Spinal cord (tissue), 10 donors: ENCODE measurements around the gene ANO1. TPM values are rescaled to one million over a fixed set of nuclear protein-coding genes. Genes with fewer than 3 reads are reported as not detected.

Source experiments
- DNase-seq, 6 donors: peaks; one replicate each; pipeline versions ENCODE4 v3.0.0 to v3.0.0-alpha.2; 2013 to 2015; ENCODE audit warnings: low spot score in 6 of 6, low read depth in 4 of 6
- H3K27ac ChIP-seq: one replicate; pipeline ENCODE4 v1.5.1; 2013; ENCODE audit warnings: low read depth, low read length, control low read depth
- H3K27me3 ChIP-seq: one replicate; pipeline ENCODE4 v1.6.1; 2013; ENCODE audit warnings: low read length; ENCODE audit not compliant: control insufficient read depth, insufficient read depth
- H3K36me3 ChIP-seq: one replicate; pipeline ENCODE4 v1.6.1; 2013; ENCODE audit warnings: low read length; ENCODE audit not compliant: control insufficient read depth, insufficient read depth
- H3K4me1 ChIP-seq: one replicate; pipeline ENCODE4 v1.6.1; 2013; ENCODE audit warnings: low read length; ENCODE audit not compliant: control insufficient read depth, insufficient read depth
- H3K4me3 ChIP-seq: one replicate; pipeline ENCODE4 v1.5.1; 2013; ENCODE audit warnings: low read depth, low read length, control low read depth
- H3K9me3 ChIP-seq: one replicate; pipeline ENCODE4 v1.6.1; 2013; ENCODE audit warnings: low read length; ENCODE audit not compliant: control insufficient read depth, insufficient read depth
- WGBS: methylation state at CpG from one replicate; pipeline ENCODE4 v1.1.5; 2013; ENCODE audit warnings: missing lambda C conversion rate; ENCODE audit not compliant: insufficient coverage; 5-methylcytosine and 5-hydroxymethylcytosine counted together
- polyA plus RNA-seq, 2 donors: library from polyadenylated mRNA; unstranded; fragments of 120-200 nt; gene quantifications; one replicate each; pipeline ENCODE4 v1.2.1, GENCODE V29; 2013; ENCODE audit not compliant: insufficient read length in 2 of 2
- total RNA-seq, 2 donors: library from RNA; depleted of rRNA in 1 of 2; stranded (reverse); fragments of 120-200 nt in 1 of 2; fragments of >200 nt in 1 of 2; gene quantifications; one replicate each; pipeline versions ENCODE4 v1.2.3 to v1.2.4, GENCODE V29; 2013 to 2014
- donor health status: healthy.

The ANO1 gene
- total and polyA plus RNA-seq, 4 donors, result 2.6 to 3.6 (median 2.8) TPM

- H3K4me1 ChIP-seq, result peaks cover 9% of the 10 kb centered on the region
- H3K36me3 ChIP-seq, result no peaks in the 10 kb centered on the region
- H3K27ac ChIP-seq, result no peak overlapping the region
- WGBS, result 88% methylated on average over 1 of the region's 1 CpG
- H3K27me3 ChIP-seq, result no peaks in the 10 kb centered on the region
- no peak for DNase-seq
- no peaks in the 10 kb centered on the region for H3K9me3 ChIP-seq
- H3K4me3 ChIP-seq, result no peak overlapping the region
Measured at GRCh38 chr11:70118642-70119041, 40.5 kb downstream of the ANO1 start.

GRCh38 chr11:70119502-70119901 lies 41.4 kb downstream of the ANO1 start:
- Histone ChIP-seq H3K4me3 (no peak overlapping the region), H3K27ac (no peak overlapping the region), H3K36me3 (no peaks in the 10 kb centered on the region), H3K4me1 (peaks cover 14% of the 10 kb centered on the region), H3K9me3 (no peaks in the 10 kb centered on the region), H3K27me3 (no peaks in the 10 kb centered on the region)
- DNase-seq, result no peak
- WGBS, result 96% methylated on average over 2 of the region's 2 CpGs

GRCh38 chr11:70120674-70121073 lies 42.6 kb downstream of the ANO1 start:
- Histone ChIP-seq H3K36me3 (no peaks in the 10 kb centered on the region), H3K27ac (no peak overlapping the region), H3K4me1 (peaks cover 18% of the 10 kb centered on the region), H3K9me3 (no peaks in the 10 kb centered on the region), H3K4me3 (no peak overlapping the region), H3K27me3 (no peaks in the 10 kb centered on the region)
- 58% methylated on average over 8 of the region's 11 CpGs for WGBS
- DNase-seq, result no peak

- Histone ChIP-seq H3K4me1 (peaks cover 26% of the 10 kb centered on the region), H3K36me3 (no peaks in the 10 kb centered on the region), H3K27me3 (no peaks in the 10 kb centered on the region), H3K4me3 (no peak overlapping the region), H3K9me3 (no peaks in the 10 kb centered on the region), H3K27ac (no peak overlapping the region)
- peak in 1 of 6 donors; percentile 58 for DNase-seq
- WGBS, result 76% methylated on average over 4 of the region's 14 CpGs
Measured at GRCh38 chr11:70122490-70123198, 44.5 kb downstream of the ANO1 start.

DNA sequence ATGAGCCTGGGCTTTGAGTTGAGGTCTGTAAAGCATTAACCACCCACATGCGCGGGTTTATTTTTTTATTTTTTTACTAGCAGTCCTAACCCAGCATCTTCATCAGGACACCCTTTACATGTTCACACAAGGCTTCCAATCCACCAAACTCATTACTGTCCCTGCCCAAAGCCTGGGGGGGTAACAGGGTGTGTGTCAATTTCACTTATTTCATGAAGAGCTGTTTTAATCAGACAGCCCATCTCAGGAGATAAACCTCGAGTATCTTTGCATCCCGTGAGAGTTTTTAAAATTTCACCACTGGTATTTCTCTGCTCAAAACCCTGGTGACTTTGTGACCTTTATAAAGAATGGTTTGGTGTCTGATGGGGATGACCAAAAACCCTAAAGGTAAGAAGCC lies 45.6 kb downstream of the ANO1 start:
- no CpG with 5 or more reads among the region's 4 CpGs for WGBS
- no peak for DNase-seq
- Histone ChIP-seq H3K4me3 (no peak overlapping the region), H3K27ac (no peak overlapping the region), H3K36me3 (no peaks in the 10 kb centered on the region), H3K9me3 (no peaks in the 10 kb centered on the region), H3K4me1 (peaks cover 33% of the 10 kb centered on the region), H3K27me3 (no peaks in the 10 kb centered on the region)

- peak in 2 of 6 donors; percentile 51 to 69 for DNase-seq
- 66% methylated on average over 17 of the region's 21 CpGs for WGBS
- H3K36me3 ChIP-seq, result no peaks in the 10 kb centered on the region
- no peaks in the 10 kb centered on the region for H3K9me3 ChIP-seq
- no peak overlapping the region for H3K4me3 ChIP-seq
- H3K4me1 ChIP-seq, result peaks cover 36% of the 10 kb centered on the region
- H3K27me3 ChIP-seq, result no peaks in the 10 kb centered on the region
- no peak overlapping the region for H3K27ac ChIP-seq
Measured at GRCh38 chr11:70124321-70125000, 46.3 kb downstream of the ANO1 start.

DNA sequence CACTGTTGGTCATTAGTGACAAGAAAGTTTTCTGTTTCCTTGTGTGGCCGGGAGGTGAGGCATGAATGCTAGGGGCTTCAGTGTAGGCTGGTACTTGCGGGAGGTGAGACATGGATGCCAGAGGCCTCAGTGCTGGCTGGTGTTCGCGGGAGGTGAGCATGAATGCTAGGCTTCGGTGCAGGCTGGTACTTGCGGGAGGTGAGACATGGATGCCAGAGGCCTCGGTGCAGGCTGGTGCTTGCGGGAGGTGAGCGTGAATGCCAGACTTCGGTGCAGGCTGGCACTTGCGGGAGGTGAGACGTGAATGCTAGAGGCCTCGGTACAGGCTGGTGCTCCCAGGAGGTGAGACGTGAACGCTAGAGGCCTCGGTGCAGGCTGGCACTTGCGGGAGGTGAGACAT lies 48.4 kb downstream of the ANO1 start:
- Histone ChIP-seq H3K9me3 (no peaks in the 10 kb centered on the region), H3K27me3 (no peaks in the 10 kb centered on the region), H3K4me3 (no peak overlapping the region), H3K36me3 (no peaks in the 10 kb centered on the region), H3K4me1 (peaks cover 27% of the 10 kb centered on the region), H3K27ac (no peak overlapping the region)
- no peak for DNase-seq
- 83% methylated on average over 13 of the region's 17 CpGs for WGBS

- H3K9me3 ChIP-seq, result no peaks in the 10 kb centered on the region
- WGBS, result no CpG with 5 or more reads among the region's 6 CpGs
- no peaks in the 10 kb centered on the region for H3K27me3 ChIP-seq
- no peak for DNase-seq
- peaks cover 27% of the 10 kb centered on the region for H3K4me1 ChIP-seq
- no peak overlapping the region for H3K4me3 ChIP-seq
- no peak overlapping the region for H3K27ac ChIP-seq
- no peaks in the 10 kb centered on the region for H3K36me3 ChIP-seq
Measured at GRCh38 chr11:70127653-70128434, 49.7 kb downstream of the ANO1 start.

GRCh38 chr11:70128435-70128906 lies 50.4 kb downstream of the ANO1 start:
- Histone ChIP-seq H3K27me3 (no peaks in the 10 kb centered on the region), H3K4me1 (peaks cover 27% of the 10 kb centered on the region), H3K27ac (no peak overlapping the region), H3K9me3 (no peaks in the 10 kb centered on the region), H3K36me3 (peaks cover 2% of the 10 kb centered on the region), H3K4me3 (no peak overlapping the region)
- no peak for DNase-seq
- 50% methylated on average over 11 of the region's 14 CpGs for WGBS
